IPS-18c (cell line): ENCODE data around the gene TIMM17A.
A peak's percentile ranks its signal among the peaks of the same experiment; 100 is the strongest.
"Not testable (repeated sequence)": the region's sequence is repeated elsewhere in the genome, so short reads cannot be mapped to it uniquely, and the experiment has no call there.

Experiments used
- H3K4me3 ChIP-seq: 2 replicates; pipeline ENCODE4 v1.7.0; 2013; ENCODE audit warnings: low read depth, mild to moderate bottlenecking, low read length, moderate library complexity; ENCODE audit not compliant: insufficient read depth
- H3K9me3 ChIP-seq: one replicate; pipeline ENCODE4 v1.6.1; 2013; ENCODE audit warnings: mild to moderate bottlenecking, low read length, moderate library complexity; ENCODE audit not compliant: control insufficient read depth, insufficient read depth

Gene TIMM17A

GRCh38 chr1:201962382-201962781 lies 7.1 kb downstream of the TIMM17A start:
- H3K9me3 ChIP-seq, result not testable (repeated sequence)

GRCh38 chr1:201964261-201964660 lies 9.0 kb downstream of the TIMM17A start:
- H3K9me3 ChIP-seq, result no peaks in the 10 kb centered on the region

More at GRCh38 chr1:201962382-201962781, 7.1 kb downstream of the TIMM17A start:
- not testable (repeated sequence) for H3K4me3 ChIP-seq

GRCh38 chr1:201966171-201966570 lies 10.9 kb downstream of the TIMM17A start:
- Histone ChIP-seq H3K9me3 (no peaks in the 10 kb centered on the region), H3K4me3 (no peak overlapping the region)

More at GRCh38 chr1:201964261-201964660, 9.0 kb downstream of the TIMM17A start:
- no peak overlapping the region for H3K4me3 ChIP-seq

- no peaks in the 10 kb centered on the region for H3K9me3 ChIP-seq
- H3K4me3 ChIP-seq, result no peak overlapping the region
Observed at GRCh38 chr1:201968202-201968925, 13.1 kb downstream of the TIMM17A start.

- no peaks in the 10 kb centered on the region for H3K9me3 ChIP-seq
Observed at GRCh38 chr1:201970334-201971159, 15.2 kb downstream of the TIMM17A start.

GRCh38 chr1:201982082-201982622 lies 26.8 kb downstream of the TIMM17A start:
- no peaks in the 10 kb centered on the region for H3K9me3 ChIP-seq
- H3K4me3 ChIP-seq, result peak overlapping the region; percentile 89; the same call in 1 of the 2 replicates

More at GRCh38 chr1:201970334-201971159, 15.2 kb downstream of the TIMM17A start:
- H3K4me3 ChIP-seq, result no peak overlapping the region

GRCh38 chr1:201982623-201983379 lies 27.5 kb downstream of the TIMM17A start, which contains the start of gene RNPEP:
Gene RNPEP (plus strand): TSS chr1:201982648. CDS start chr1:201982667, 19 bp downstream.
- no peaks in the 10 kb centered on the region for H3K9me3 ChIP-seq
- peak within 1 kb of the TSS; percentile 89 for H3K4me3 ChIP-seq

GRCh38 chr1:201983380-201983805 lies 28.1 kb downstream of the TIMM17A start:
- peak overlapping the region; percentile 89 for H3K4me3 ChIP-seq
- no peaks in the 10 kb centered on the region for H3K9me3 ChIP-seq

GRCh38 chr1:201984446-201984845 lies 29.1 kb downstream of the TIMM17A start:
- Histone ChIP-seq H3K4me3 (no peak overlapping the region), H3K9me3 (no peaks in the 10 kb centered on the region)

GRCh38 chr1:201985355-201985754 lies 30.1 kb downstream of the TIMM17A start:
- Histone ChIP-seq H3K4me3 (no peak overlapping the region), H3K9me3 (no peaks in the 10 kb centered on the region)

- Histone ChIP-seq H3K4me3 (no peak overlapping the region), H3K9me3 (no peaks in the 10 kb centered on the region)
Observed at GRCh38 chr1:201988601-201989000, 33.3 kb downstream of the TIMM17A start.

- H3K9me3 ChIP-seq, result no peaks in the 10 kb centered on the region
- H3K4me3 ChIP-seq, result no peak overlapping the region
Observed at GRCh38 chr1:201989354-201990128, 34.2 kb downstream of the TIMM17A start.

- H3K4me3 ChIP-seq, result no peak overlapping the region
- H3K9me3 ChIP-seq, result no peaks in the 10 kb centered on the region
Observed at GRCh38 chr1:201990427-201990826, 35.1 kb downstream of the TIMM17A start.

- no peaks in the 10 kb centered on the region for H3K9me3 ChIP-seq
- H3K4me3 ChIP-seq, result no peak overlapping the region
Observed at GRCh38 chr1:201999625-202000238, 44.4 kb downstream of the TIMM17A start.

GRCh38 chr1:202002507-202002906 lies 47.2 kb downstream of the TIMM17A start:
- no peak overlapping the region for H3K4me3 ChIP-seq
- H3K9me3 ChIP-seq, result peaks cover 2% of the 10 kb centered on the region

- Histone ChIP-seq H3K9me3 (peaks cover 2% of the 10 kb centered on the region), H3K4me3 (no peak overlapping the region)
Observed at GRCh38 chr1:202004711-202005110, 49.4 kb downstream of the TIMM17A start.
